GM21737 (cell line): ENCODE results near the gene DDX10.

Experiments used
- ATAC-seq: cut with Tn5 transposase; IDR thresholded peaks from one replicate; pipeline ENCODE4 v1.9.1; 2021; ENCODE audit warnings: mild to moderate bottlenecking, moderate library complexity; ENCODE audit not compliant: unreplicated experiment

The DDX10 gene

DNA sequence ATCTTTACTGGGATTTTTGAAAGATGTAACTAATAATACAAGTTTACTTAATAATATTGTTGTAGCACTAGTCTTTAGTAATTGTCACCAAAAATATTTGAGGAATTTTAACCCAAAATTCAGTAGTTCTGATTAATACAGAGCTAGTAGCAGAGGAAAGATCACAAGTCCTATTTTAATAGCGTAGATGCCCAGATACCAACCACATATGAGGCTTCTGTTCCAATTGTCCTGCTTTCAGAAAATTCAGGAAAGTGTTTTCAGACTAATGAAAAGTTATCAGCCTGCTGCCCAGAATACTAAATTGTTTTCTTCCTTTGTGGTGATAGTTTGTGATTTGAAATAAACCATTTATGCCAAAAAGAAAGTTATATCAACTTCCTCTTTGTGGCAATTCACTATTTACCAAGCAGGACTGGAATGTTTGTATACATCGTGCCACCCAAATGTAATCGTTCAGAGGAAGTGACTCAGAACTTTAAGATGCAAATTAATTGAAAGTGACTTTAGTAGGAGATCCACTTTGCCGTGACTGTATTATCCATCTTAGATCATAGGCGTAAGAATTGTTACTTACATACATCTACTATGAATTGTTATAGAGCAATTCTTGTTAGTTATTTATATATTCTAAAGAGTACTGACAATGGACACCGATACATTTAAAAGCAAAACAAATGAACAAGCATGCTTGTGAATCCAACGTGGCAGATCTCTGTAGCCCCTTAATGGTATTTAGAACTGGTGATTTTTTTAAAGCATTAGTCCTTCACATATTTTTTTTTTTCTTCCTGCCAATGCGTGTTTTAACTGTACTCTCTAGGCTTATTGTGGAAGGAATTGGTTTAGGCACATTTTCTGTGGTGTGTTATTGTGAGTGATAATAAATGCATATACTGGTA, 231.0 kb downstream of the DDX10 start:
- no peak for ATAC-seq

DNA sequence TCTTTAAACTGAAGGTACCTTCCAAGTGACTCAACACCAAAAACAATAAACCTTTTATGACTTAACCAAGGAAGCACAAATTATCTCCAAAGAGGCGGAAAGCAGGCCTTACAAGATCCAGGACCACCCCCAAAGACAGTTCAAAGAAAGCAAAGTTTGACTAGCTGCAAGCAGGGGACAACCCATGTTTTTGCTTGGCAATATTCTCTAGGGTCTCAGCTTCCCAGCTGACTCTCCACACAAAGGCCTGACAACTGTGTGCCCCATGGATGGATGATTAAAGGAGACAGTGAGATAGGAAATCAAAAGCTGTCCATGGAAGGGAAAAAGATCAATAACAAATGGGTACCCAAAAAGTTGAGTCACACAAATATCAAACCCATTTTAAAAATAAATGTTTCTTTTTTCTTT, 232.2 kb downstream of the DDX10 start:
- ATAC-seq = no peak

DNA sequence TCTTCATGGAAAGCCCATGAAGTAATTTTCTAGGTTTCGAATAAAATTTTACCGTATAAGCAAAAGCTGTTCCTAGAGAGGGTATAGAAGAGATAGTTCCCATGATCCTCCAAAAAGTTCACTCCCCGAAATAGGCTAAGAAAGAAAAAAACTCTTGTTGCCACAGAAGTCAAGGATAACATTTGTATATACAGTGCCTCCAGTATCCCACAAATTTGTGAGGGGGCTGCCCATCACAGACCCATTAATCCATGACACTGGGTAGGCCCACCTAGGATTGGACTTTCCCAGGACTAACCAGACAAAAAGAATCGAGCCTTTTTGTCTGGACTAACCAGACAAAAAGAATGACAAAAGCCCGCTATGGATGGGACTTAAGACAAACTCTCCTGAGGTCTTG, 233.0 kb downstream of the DDX10 start:
- no peak for ATAC-seq

DNA sequence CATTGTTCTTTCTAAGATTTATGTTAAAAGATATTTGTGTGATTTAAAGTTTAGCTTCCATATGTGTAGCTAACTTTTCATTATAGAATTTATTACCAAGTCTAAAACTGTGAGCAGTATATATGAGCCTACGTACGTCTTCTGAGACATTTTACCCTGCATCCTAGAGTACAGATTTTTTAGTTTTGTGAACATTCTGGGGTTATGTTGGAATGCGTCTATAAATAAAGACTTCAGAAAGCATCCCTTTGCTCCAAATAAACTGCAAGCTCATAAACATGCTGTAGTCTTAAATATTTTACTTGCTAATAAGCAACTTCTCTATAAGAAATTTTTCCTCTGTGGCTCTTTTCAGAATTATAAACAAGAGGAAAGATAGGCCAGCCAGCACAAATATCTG, 236.5 kb downstream of the DDX10 start:
- no peak for ATAC-seq

- ATAC-seq = no peak
Measured at GRCh38 chr11:108902027-108902469, 237.2 kb downstream of the DDX10 start.

DNA sequence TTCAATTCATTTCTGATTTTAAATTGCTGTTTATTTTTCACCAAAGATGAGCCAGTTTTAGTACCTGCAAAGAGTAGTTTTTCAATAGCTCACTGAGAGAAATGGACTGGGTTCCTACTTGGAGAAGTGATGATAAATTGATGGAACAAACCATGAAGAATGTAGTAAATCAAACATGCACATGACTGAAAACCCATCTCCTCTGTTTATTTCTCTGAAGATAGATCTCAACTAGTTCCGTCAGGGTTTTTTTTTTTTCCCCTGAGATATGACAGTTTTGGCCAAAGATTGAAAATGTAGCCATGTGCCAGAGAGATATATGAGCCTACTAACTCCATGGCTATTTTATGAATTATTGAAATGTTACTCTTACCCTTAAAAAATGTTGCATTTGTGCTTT, 239.6 kb downstream of the DDX10 start:
- ATAC-seq = no peak

DNA sequence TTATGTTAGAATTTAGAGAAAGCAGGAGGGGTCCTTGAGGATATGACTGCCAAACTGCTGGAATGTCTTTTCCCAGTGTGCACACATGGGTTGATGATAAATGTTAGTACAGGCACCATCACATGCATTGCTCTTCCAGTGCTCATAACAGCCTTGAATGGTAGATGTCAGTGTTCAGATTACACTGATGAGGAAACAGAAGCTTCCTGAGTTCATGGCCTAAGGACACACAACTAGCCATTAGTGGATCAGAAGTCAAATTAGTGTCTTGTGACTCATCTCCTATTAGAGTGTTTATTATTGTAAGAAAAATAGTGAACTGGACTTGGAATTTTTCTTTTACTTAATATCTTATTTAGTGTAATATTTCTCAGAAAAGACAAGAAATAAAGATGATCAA, 241.5 kb downstream of the DDX10 start:
- ATAC-seq = no peak

- ATAC-seq = no peak
Measured at GRCh38 chr11:108906826-108907225, 242.0 kb downstream of the DDX10 start.

GRCh38 chr11:108909041-108909440, 244.2 kb downstream of the DDX10 start:
- ATAC-seq = no peak

- no peak for ATAC-seq
Measured at GRCh38 chr11:108909921-108910320, 245.1 kb downstream of the DDX10 start.

DNA sequence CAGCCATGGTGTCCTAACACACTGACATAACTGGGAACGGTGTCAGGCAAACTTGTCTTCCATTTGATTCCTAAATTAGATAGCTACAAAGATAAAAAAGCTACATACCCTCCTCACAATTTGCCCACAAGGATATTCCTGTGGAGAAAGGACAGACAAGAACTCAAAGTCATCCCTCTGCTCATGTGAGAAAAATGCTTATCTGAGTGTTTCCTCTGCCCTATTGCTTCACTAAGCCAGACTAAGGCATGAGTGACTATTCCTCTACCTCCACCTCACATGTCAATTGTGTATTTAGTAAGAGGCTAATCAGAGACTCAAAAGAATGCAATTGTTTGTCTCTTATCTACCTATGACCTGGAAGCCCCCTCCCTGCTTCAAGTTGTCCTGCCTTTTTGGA, 247.7 kb downstream of the DDX10 start:
- ATAC-seq = no peak

DNA sequence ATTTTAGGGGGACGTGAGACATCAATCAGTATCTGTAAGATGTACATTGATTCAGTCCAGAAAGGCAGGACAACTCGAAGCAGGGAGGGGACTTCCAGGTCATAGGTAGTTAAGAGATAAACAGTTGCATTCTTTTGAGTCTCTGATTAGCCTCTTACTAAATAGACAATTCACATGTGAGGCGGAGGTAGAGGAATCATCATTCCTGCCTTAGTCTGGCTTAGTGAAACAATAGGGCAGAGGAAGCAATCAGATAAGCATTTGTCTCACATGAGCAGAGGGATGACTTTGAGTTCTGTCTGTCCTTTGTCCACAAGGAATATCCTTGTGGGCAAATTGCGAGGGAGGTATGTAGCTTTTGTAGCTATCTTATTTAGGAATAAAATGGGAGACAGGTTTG, 248.3 kb downstream of the DDX10 start:
- ATAC-seq = no peak

GRCh38 chr11:108914211-108914610, 249.3 kb downstream of the DDX10 start:
- no peak for ATAC-seq

DNA sequence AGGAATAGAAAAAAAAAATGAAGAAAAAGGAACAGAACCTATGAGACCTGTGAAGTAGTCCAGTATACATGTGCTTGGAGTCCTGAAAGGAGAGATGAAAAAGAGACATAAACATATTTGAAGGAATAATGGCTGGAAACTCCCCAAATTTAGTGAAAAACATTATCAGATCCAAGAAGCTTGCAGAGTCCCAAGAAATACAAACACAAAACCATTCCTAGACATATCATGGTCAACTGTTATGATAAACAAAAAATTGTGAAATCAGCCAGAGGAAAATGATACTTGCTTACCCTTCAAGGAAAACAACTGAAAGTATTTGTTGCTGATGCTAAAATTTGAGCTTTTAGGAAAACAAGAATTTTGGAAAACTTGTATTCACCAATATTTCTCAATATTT, 250.1 kb downstream of the DDX10 start:
- no peak for ATAC-seq

- ATAC-seq = no peak
Measured at GRCh38 chr11:108915666-108916065, 250.8 kb downstream of the DDX10 start.

- no peak for ATAC-seq
Measured at GRCh38 chr11:108916290-108916689, 251.4 kb downstream of the DDX10 start.

- no peak for ATAC-seq
Measured at GRCh38 chr11:108916935-108917334, 252.1 kb downstream of the DDX10 start.

DNA sequence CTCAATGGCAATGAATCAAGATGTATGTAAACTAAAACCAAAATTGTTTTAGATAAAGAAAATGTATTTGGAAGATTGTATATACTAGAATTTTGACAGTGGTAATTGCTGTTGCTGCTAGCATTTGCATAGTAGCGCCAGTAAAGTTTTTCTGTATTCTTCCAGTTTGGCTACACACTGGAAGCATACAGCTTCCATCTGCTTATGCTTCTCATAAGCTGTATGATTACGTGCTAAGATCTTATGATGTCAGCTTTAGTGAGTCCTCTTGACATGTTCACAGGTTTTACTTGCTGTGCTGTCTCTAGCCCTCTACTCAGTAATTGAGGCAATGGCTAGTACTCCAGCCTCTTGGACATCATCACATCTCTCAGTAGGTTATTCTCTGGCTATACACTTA, 256.3 kb downstream of the DDX10 start:
- no peak for ATAC-seq

DNA sequence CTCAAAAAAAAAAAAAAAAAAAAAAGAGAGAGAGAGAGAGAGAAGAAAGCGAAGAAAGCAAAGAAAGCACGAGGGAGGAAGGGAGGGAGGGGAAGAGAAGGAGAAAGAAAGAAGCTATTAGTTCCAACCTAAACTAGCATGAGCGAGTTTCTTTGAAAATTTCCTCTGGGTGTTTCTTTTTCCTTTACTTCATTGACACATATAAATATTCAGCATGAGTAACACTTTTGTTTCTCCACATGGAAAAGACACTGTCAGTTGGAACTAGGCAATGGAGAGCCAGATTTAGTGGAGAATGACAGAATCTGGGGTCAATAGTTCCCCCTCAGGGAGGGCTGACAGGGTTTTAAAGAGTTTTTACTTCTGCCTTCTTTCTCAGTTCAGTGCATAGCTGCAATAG, 257.4 kb downstream of the DDX10 start:
- no peak for ATAC-seq

GRCh38 chr11:108923413-108923812, 258.5 kb downstream of the DDX10 start:
- ATAC-seq = no peak

- ATAC-seq = no peak
Measured at GRCh38 chr11:108926171-108926840, 261.4 kb downstream of the DDX10 start.

GRCh38 chr11:108926841-108927577, 262.1 kb downstream of the DDX10 start:
- no peak for ATAC-seq
